SK-N-SH (cell line): Measurements from ENCODE around the gene USH1G. TPM values are rescaled to one million over a fixed set of nuclear protein-coding genes. Genes with fewer than 3 reads are reported as not detected.

Experiments
- CTCF ChIA-PET: fragments of 300-600, 350-600 bp; formaldehyde crosslinking; extraction: SDS; loops from one replicate; lab custom pipeline; 2021; lab: Yijun Ruan, JAX
- POLR2A ChIA-PET: fragments of 350-600 bp; sonication (Branson Sonifier 250); formaldehyde crosslinking; extraction: SDS; loops from one replicate; lab custom pipeline; 2020; ENCODE audit warnings: antibody characterized with exemption, inconsistent platforms; lab: Yijun Ruan, JAX
- DNase-seq: peaks from one replicate; pipeline ENCODE4 v3.0.0; 2012
- H2AFZ ChIP-seq: fragments of 200-600 bp; sonication (generic); 2 replicates; pipeline ENCODE4 v1.8.1; 2016; ENCODE audit warnings: antibody characterized with exemption, mild to moderate bottlenecking, low read depth
- H3F3A ChIP-seq: fragments of 200-600 bp; sonication (generic); replicated peaks from 2 replicates; pipeline ENCODE3; 2016; ENCODE audit warnings: antibody characterized with exemption, mild to moderate bottlenecking; ENCODE audit not compliant: insufficient read depth
- H3K27ac ChIP-seq, 2 experiments: fragments of 200-500 bp in 1 of 2; fragments of 200-600 bp in 1 of 2; sonication (Bioruptor generic) in 1 of 2; sonication (generic), shearing (Covaris generic) in 1 of 2; 2 replicates each; pipeline versions ENCODE4 v1.5.1 to v1.6.1; 2014 to 2016; ENCODE audit warnings: low read depth in 2 of 2, inconsistent platforms in 1 of 2, low read length in 1 of 2, mild to moderate bottlenecking in 1 of 2, mixed read lengths in 1 of 2
- H3K27me3 ChIP-seq: fragments of 200-600 bp; sonication (generic), shearing (Covaris generic); 2 replicates; pipeline ENCODE4 v1.6.1; 2016; ENCODE audit warnings: mixed run types; ENCODE audit not compliant: insufficient read depth
- H3K36me3 ChIP-seq, 2 experiments: fragments of 200-500 bp in 1 of 2; fragments of 200-600 bp in 1 of 2; sonication (Bioruptor generic) in 1 of 2; sonication (generic) in 1 of 2; replicated peaks in 1 of 2; 2 replicates each; pipeline versions ENCODE3 to v1.5.1; 2014 to 2016; ENCODE audit warnings: low read length in 1 of 2, mild to moderate bottlenecking in 1 of 2; ENCODE audit not compliant: insufficient read depth in 2 of 2, control insufficient read depth in 1 of 2
- H3K4me1 ChIP-seq, 2 experiments: fragments of 200-500 bp in 1 of 2; fragments of 200-600 bp in 1 of 2; sonication (Bioruptor generic) in 1 of 2; sonication (generic), shearing (Covaris generic) in 1 of 2; 2 replicates each; pipeline versions ENCODE4 v1.5.1 to v1.6.1; 2014 to 2016; ENCODE audit warnings: low read depth in 1 of 2, low read length in 1 of 2, mixed run types in 1 of 2; ENCODE audit not compliant: insufficient read depth in 2 of 2, control insufficient read depth in 1 of 2
- H3K4me2 ChIP-seq: fragments of 200-600 bp; sonication (generic), shearing (Covaris generic); 2 replicates; pipeline ENCODE4 v1.6.1; 2017; ENCODE audit warnings: mixed run types
- H3K4me3 ChIP-seq, 2 experiments: fragments of 200-500 bp in 1 of 2; fragments of 200-600 bp in 1 of 2; sonication (Bioruptor generic) in 1 of 2; sonication (generic), shearing (Covaris generic) in 1 of 2; 2 replicates each; pipeline versions ENCODE4 v1.5.1 to v1.8.1; 2014 to 2016; ENCODE audit warnings: low read depth in 2 of 2, inconsistent platforms in 1 of 2, low read length in 1 of 2, mild to moderate bottlenecking in 1 of 2, mixed read lengths in 1 of 2, moderate library complexity in 1 of 2
- H3K79me2 ChIP-seq: fragments of 200-600 bp; sonication (generic); 2 replicates; pipeline ENCODE4 v1.8.1; 2017; ENCODE audit warnings: mild to moderate bottlenecking; ENCODE audit not compliant: insufficient read depth
- H3K9ac ChIP-seq: fragments of 200-600 bp; sonication (generic); 2 replicates; pipeline ENCODE4 v1.6.1; 2017; ENCODE audit warnings: mixed run types
- H3K9me2 ChIP-seq: fragments of 200-600 bp; sonication (generic); 2 replicates; pipeline ENCODE4 v1.6.1; 2017; ENCODE audit warnings: mixed run types
- H3K9me3 ChIP-seq: fragments of 200-600 bp; sonication (generic); 2 replicates; pipeline ENCODE4 v1.6.1; 2017; ENCODE audit warnings: mixed run types, mild to moderate bottlenecking, moderate library complexity
- H4K20me1 ChIP-seq: fragments of 200-600 bp; sonication (generic); 2 replicates; pipeline ENCODE4 v1.6.1; 2017; ENCODE audit warnings: mild to moderate bottlenecking, mixed run types; ENCODE audit not compliant: insufficient read depth
- CHD2 ChIP-seq: fragments of 150-350 bp; IDR thresholded peaks from 2 replicates; pipeline ENCODE4 v1.6.1; 2018; ENCODE audit warnings: low read length; ENCODE audit not compliant: partially characterized antibody
- EP300 ChIP-seq, 2 experiments: IDR thresholded peaks; 2 replicates each; pipeline versions ENCODE4 v1.4.0 to v1.6.1; 2012; ENCODE audit warnings: borderline replicate concordance in 1 of 2, low read depth in 1 of 2, low read length in 1 of 2
- FOXM1 ChIP-seq: IDR thresholded peaks from 2 replicates; pipeline ENCODE4 v1.4.0; 2012; ENCODE audit warnings: low read depth, mild to moderate bottlenecking
- JUND ChIP-seq: IDR thresholded peaks from 2 replicates; pipeline ENCODE4 v1.4.0; 2012
- MEF2A ChIP-seq: IDR thresholded peaks from 2 replicates; pipeline ENCODE4 v1.4.0; 2012; ENCODE audit warnings: low read depth, borderline replicate concordance
- NFIC ChIP-seq: IDR thresholded peaks from 2 replicates; pipeline ENCODE4 v1.4.0; 2012; ENCODE audit warnings: borderline replicate concordance
- PBX3 ChIP-seq: IDR thresholded peaks from 2 replicates; pipeline ENCODE4; 2012
- POLR2AphosphoS5 ChIP-seq: IDR thresholded peaks from 2 replicates; pipeline ENCODE4 v1.6.1; 2012; ENCODE audit warnings: low read depth, low read length
- RCOR1 ChIP-seq: fragments of 150-350 bp; IDR thresholded peaks from 2 replicates; pipeline ENCODE4 v1.6.1; 2017; ENCODE audit warnings: antibody characterized with exemption, low read length
- SIN3A ChIP-seq: IDR thresholded peaks from 2 replicates; pipeline ENCODE4 v1.6.1; 2012; ENCODE audit warnings: low read depth, mild to moderate bottlenecking, low read length, moderate library complexity, borderline replicate concordance
- SMC3 ChIP-seq: IDR thresholded peaks from 2 replicates; pipeline ENCODE4 v1.6.1; 2012; ENCODE audit warnings: low read depth, low read length, improper control_type of control experiment
- TAF1 ChIP-seq: IDR thresholded peaks from 2 replicates; pipeline ENCODE4 v1.6.1; 2012; ENCODE audit warnings: low read depth, mild to moderate bottlenecking, low read length, moderate library complexity, borderline replicate concordance
- TCF12 ChIP-seq: IDR thresholded peaks from 2 replicates; pipeline ENCODE4 v1.4.0; 2012
- USF2 ChIP-seq: fragments of 150-350 bp; IDR thresholded peaks from 2 replicates; pipeline ENCODE4 v1.6.1; 2017; ENCODE audit warnings: antibody characterized with exemption, low read length, low read depth, borderline replicate concordance
- WGBS: methylation state at CpG from one replicate; pipeline ENCODE4 v1.1.6; 2017; ENCODE audit warnings: low lambda C conversion rate; 5-methylcytosine and 5-hydroxymethylcytosine counted together
- polyA plus RNA-seq, 3 experiments: library from polyadenylated mRNA; depleted of rRNA; stranded (reverse); fragments of >200 nt; gene quantifications; 2 replicates each; pipeline ENCODE4 v1.2.3, GENCODE V29; 2012
- TF ChIP-seq, protein P1 (sequence below): IDR thresholded peaks from 2 replicates; pipeline ENCODE4 v1.4.0; 2012; ENCODE audit warnings: low read depth, borderline replicate concordance
- TF ChIP-seq, protein P2 (sequence below): IDR thresholded peaks from 2 replicates; pipeline ENCODE4 v1.4.0; 2012; ENCODE audit warnings: low read depth, borderline replicate concordance
- TF ChIP-seq, protein P3 (sequence below): fragments of 150-350 bp; IDR thresholded peaks from 2 replicates; pipeline ENCODE4 v1.6.1; 2016; ENCODE audit warnings: mild to moderate bottlenecking, low read depth, low read length

The USH1G gene
- polyA plus RNA-seq, 1 of the 3 experiments (the other 2 are of a cell fraction) = not detected

- H3K9ac ChIP-seq = no peak overlapping the region
- H4K20me1 ChIP-seq = peaks cover 2% of the 10 kb centered on the region; the same call in 1 of the 2 replicates
- TF ChIP-seq SIN3A (no peak), RCOR1 (no peak), CHD2 (no peak), MEF2A (no peak), SMC3 (no peak), TCF12 (no peak), JUND (no peak), PBX3 (no peak), POLR2AphosphoS5 (no peak), NFIC (no peak), FOXM1 (no peak), TAF1 (no peak), USF2 (no peak), EP300 (IDR thresholded peaks at IDR 0.05; ENCODE audit: borderline replicate concordance in 1 of 2, low read depth in 1 of 2, low read length in 1 of 2) (no peak)
- TF ChIP-seq, protein P1, sequence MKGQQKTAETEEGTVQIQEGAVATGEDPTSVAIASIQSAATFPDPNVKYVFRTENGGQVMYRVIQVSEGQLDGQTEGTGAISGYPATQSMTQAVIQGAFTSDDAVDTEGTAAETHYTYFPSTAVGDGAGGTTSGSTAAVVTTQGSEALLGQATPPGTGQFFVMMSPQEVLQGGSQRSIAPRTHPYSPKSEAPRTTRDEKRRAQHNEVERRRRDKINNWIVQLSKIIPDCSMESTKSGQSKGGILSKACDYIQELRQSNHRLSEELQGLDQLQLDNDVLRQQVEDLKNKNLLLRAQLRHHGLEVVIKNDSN = no peak
- TF ChIP-seq, protein P2, sequence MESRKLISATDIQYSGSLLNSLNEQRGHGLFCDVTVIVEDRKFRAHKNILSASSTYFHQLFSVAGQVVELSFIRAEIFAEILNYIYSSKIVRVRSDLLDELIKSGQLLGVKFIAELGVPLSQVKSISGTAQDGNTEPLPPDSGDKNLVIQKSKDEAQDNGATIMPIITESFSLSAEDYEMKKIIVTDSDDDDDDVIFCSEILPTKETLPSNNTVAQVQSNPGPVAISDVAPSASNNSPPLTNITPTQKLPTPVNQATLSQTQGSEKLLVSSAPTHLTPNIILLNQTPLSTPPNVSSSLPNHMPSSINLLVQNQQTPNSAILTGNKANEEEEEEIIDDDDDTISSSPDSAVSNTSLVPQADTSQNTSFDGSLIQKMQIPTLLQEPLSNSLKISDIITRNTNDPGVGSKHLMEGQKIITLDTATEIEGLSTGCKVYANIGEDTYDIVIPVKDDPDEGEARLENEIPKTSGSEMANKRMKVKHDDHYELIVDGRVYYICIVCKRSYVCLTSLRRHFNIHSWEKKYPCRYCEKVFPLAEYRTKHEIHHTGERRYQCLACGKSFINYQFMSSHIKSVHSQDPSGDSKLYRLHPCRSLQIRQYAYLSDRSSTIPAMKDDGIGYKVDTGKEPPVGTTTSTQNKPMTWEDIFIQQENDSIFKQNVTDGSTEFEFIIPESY = no peak
- TF ChIP-seq, protein P3, sequence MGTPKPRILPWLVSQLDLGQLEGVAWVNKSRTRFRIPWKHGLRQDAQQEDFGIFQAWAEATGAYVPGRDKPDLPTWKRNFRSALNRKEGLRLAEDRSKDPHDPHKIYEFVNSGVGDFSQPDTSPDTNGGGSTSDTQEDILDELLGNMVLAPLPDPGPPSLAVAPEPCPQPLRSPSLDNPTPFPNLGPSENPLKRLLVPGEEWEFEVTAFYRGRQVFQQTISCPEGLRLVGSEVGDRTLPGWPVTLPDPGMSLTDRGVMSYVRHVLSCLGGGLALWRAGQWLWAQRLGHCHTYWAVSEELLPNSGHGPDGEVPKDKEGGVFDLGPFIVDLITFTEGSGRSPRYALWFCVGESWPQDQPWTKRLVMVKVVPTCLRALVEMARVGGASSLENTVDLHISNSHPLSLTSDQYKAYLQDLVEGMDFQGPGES = no peak
- H3F3A ChIP-seq = no peaks in the 10 kb centered on the region
- H3K4me1 ChIP-seq = peaks cover 0 to 19% of the 10 kb centered on the region in 2 experiments; a peak in 1 of 4 replicates
- ChIA-PET CTCF (interaction anchor here (0.9 to 12.1 kb wide), 8 partner anchors 10 to 281 kb away, joined by 3 to 286 read pairs (median 4); no protein-coding TSS in a partner anchor), POLR2A (interaction anchor here (0.6 kb wide), 1 partner anchor 78 kb away, joined by 4 read pairs; no protein-coding TSS in a partner anchor)
- no peak overlapping the region for H3K27ac ChIP-seq
- no peaks in the 10 kb centered on the region for H3K79me2 ChIP-seq
- 80% methylated on average over 15 of the region's 19 CpGs for WGBS
- no peaks in the 10 kb centered on the region for H3K9me3 ChIP-seq
- no peak overlapping the region for H3K4me2 ChIP-seq
- H3K4me3 ChIP-seq = no peak overlapping the region
- H3K27me3 ChIP-seq = peaks cover 46% of the 10 kb centered on the region
- H2AFZ ChIP-seq = no peak overlapping the region
- no peaks in the 10 kb centered on the region for H3K36me3 ChIP-seq
- no peaks in the 10 kb centered on the region for H3K9me2 ChIP-seq
- no peak for DNase-seq
Measured at GRCh38 chr17:74921026-74921681, 1.9 kb downstream of the USH1G start.
